RWPE1 (cell line): ENCODE results near the gene FAM83D.
A peak's percentile ranks its signal among the peaks of the same experiment; 100 is the strongest.

Experiments used
- CTCF ChIA-PET: fragments of 350-600 bp; sonication (Branson Sonifier 250); formaldehyde crosslinking; extraction: SDS; loops from one replicate; lab custom pipeline; 2021; lab: Yijun Ruan, JAX
- POLR2A ChIA-PET: fragments of 400-600 bp; formaldehyde crosslinking; extraction: SDS; loops from one replicate; lab custom pipeline; 2020; ENCODE audit warnings: antibody characterized with exemption; ENCODE audit not compliant: low non-redundant PET; lab: Yijun Ruan, JAX
- DNase-seq: peaks from one replicate; pipeline ENCODE4 v3.0.0; 2012; ENCODE audit warnings: low spot score
- H3K27ac ChIP-seq: fragments of 450-650 bp; 2 replicates; pipeline ENCODE4 v1.5.1; 2017
- TF ChIP-seq, protein P1 (sequence below): fragments of 450-650 bp; conservative IDR thresholded peaks from 2 replicates; pipeline ENCODE4 v1.5.1; 2017; ENCODE audit warnings: low read depth, mild to moderate bottlenecking

FAM83D gene

DNA sequence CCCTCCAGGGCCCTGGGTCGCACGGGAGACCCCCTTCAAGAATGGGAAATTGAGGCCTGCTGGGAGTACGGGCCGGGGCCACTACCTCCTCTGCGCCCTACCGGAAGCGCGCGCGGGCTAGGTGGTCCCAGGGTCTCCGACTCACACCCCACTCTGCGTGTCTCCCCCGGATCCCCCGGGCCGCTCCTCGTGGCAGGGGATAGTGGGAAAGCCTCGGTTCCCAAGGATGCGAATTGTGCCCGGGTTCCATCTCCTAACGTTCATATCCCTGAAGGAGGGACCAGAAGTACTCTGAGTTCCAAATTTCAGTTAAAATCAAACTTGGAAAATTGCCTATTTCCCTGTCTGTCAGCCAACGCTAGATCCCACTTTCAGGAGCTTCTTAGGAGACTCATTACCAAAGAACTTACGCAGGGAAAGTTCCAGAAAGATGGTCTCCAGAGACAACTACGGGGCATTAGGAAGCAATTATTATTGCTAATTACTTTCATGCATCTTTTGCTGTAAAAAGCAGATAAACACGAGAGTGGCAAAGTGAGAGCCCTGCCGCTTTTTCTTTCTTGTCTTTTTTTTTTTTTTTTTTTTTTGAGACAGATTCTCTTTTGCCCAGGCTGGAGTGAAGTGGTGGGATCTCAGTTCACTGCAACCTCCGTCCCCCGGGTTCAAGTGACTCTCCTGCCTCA lies 858 bp downstream of the FAM83D start:
- H3K27ac ChIP-seq, result peak overlapping the region; percentile 75

DNA sequence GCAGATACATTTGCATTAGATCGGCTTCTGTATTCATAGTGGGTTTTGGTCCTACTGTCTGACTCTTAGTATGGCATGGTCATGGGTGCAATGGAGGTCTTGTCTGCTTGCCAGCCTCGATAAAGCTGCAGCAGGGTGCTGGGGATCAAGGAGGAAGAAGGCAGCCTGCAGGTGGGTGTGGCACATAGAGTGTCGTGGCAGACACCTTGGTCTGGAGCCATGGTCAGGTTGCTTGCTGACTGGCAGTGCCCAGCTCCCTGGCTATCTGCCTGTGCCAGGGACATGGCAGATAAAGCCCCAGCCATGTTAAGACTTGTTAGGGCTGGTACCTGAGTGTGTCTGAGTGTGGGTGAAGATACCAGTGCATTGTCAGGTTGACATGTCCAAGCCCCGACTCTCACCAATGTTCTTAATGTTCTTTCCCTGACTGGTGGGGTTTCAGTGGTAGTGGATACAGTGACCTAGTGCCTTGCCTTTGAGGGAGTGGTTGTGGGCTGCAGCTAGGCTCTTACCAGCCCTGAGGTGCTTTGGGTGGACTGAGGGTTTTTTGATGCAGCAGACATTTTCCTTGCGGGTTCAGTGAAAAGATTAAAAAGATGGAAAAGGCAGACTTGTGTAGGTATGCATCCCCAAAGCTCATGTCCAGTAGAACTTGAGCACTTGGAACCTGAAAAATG lies 1.8 kb downstream of the FAM83D start:
- ChIA-PET CTCF (interaction anchor here (0.6 to 1.2 kb wide), 2 partner anchors 11 to 122 kb away, joined by 3 to 5 read pairs; no protein-coding TSS in a partner anchor), POLR2A (interaction anchor here (0.9 kb wide), 1 partner anchor 142 kb away, joined by 3 read pairs; no protein-coding TSS in a partner anchor)
- TF ChIP-seq, protein P1, sequence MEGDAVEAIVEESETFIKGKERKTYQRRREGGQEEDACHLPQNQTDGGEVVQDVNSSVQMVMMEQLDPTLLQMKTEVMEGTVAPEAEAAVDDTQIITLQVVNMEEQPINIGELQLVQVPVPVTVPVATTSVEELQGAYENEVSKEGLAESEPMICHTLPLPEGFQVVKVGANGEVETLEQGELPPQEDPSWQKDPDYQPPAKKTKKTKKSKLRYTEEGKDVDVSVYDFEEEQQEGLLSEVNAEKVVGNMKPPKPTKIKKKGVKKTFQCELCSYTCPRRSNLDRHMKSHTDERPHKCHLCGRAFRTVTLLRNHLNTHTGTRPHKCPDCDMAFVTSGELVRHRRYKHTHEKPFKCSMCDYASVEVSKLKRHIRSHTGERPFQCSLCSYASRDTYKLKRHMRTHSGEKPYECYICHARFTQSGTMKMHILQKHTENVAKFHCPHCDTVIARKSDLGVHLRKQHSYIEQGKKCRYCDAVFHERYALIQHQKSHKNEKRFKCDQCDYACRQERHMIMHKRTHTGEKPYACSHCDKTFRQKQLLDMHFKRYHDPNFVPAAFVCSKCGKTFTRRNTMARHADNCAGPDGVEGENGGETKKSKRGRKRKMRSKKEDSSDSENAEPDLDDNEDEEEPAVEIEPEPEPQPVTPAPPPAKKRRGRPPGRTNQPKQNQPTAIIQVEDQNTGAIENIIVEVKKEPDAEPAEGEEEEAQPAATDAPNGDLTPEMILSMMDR, result no peak
- DNase-seq, result peak; percentile 50
- H3K27ac ChIP-seq, result peak overlapping the region; percentile 75

More for the DNA sequence above, 858 bp downstream of the FAM83D start:
- CTCF ChIA-PET, result interaction anchor here (0.6 to 1.3 kb wide), 6 partner anchors 10 to 294 kb away, joined by 3 to 6 read pairs (median 4); partner anchors contain the start of genes DHX35 and SLC32A1
- peak; percentile 48 for DNase-seq
- POLR2A ChIA-PET, result interaction anchor here (1.3 kb wide), 1 partner anchor 35 kb away, joined by 3 read pairs; the partner anchor contains the start of gene DHX35
- TF ChIP-seq, protein P1, result no peak

DNA sequence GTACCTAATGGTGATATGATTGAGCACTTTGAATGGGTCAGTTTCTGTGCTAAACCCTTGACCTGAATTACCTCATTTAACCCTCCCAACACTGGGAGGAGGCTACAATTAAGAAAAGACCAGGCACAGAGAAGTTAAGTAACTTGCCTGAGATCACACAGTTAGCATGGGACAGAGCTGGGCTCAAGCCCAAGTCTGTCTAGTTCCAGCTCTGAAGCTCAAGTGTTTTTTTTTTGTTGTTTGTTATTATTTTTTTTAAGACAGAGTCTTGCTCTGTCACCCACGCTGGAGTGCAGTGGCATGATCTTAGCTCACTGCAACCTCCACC lies 4.0 kb downstream of the FAM83D start:
- ChIA-PET POLR2A (interaction anchor here (0.6 kb wide), 1 partner anchor 43 kb away, joined by 3 read pairs; no protein-coding TSS in a partner anchor), CTCF (interaction anchor here (0.7 to 0.9 kb wide), 7 partner anchors 10 to 331 kb away, joined by 3 to 4 read pairs (median 3); no protein-coding TSS in a partner anchor)
- no peak for DNase-seq
- peak overlapping the region; percentile 16; the same call in 1 of the 2 replicates for H3K27ac ChIP-seq
- TF ChIP-seq, protein P1, result no peak

DNA sequence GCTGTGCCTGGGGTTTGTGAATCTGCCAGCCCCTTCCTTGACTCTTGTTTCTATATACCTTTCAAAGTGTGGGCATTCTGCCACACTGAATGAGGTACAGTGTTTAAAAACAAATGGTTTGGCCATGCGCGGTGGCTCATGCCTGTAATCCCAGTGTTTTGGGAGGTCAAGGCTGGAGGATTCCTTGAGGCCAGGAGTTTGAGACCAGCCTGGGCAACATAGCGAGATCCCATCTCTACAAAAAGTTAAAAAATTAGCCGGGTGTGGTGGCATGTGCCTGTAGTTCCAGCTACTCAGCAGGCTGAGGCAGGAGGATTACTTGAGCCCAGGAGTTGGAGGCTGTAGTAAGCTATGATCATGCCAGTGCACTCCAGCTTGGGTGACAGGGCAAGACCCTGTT lies 5.8 kb downstream of the FAM83D start:
- DNase-seq, result no peak
- CTCF ChIA-PET, result interaction anchor here (1.0 kb wide), 1 partner anchor 72 kb away, joined by 3 read pairs; no protein-coding TSS in a partner anchor
- TF ChIP-seq, protein P1, result no peak
- POLR2A ChIA-PET, result no interaction called here
- H3K27ac ChIP-seq, result peak overlapping the region; percentile 29

DNA sequence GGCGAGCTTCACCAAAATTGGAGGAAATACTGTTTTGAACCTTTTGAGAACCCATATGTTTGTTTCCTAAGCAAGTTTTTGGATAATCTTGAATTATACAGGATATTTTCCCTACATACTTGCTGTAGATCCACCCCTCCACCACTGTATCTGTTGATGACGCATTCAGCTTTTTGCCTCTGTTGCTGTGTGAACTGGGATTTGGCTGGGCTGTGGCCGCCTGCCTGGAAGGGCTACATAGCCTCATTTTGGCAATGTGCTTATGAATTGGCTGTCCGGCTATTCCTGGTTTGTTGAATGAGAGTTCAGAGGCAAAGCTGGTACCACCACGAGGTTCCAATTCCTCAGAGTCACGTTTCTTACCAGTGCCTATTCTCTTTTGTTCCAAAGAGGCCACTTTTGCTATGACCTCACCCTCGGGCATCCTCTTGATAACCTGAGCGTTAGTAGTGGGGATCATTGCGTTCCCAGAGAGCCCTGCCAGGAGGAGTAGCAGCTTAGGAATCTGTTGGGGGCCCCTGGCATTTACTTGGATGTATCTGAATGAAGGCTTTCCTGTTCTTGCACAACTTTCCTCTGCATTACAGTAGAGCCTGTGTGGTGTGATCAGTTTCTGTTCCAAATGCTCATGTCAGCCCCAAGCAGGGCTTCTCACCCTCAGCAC lies 6.4 kb downstream of the FAM83D start:
- TF ChIP-seq, protein P1, result no peak
- CTCF ChIA-PET, result interaction anchor here (0.7 to 1.0 kb wide), 2 partner anchors 71 to 1371 kb away, joined by 3 read pairs; no protein-coding TSS in a partner anchor
- H3K27ac ChIP-seq, result peak overlapping the region; percentile 29
- peak; percentile 42 for DNase-seq
- POLR2A ChIA-PET, result no interaction called here

DNA sequence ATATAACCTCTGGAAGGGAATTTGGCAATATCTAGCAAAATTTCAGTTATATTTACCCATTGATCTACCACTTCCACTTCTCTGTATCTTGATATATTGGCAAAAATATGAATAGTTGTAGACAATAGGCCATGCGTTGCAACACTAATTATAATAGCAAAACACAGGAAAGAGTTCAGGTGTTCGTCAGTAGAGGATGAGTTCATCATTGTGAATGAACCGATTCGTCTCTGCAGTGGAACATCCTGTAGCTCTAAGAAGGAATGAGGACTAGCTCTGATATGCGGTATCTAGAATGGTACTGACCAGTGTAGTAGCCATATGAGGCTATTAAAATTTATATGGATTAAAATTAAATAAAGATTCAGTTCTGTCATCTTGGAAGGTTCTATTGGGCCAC lies 8.3 kb downstream of the FAM83D start:
- DNase-seq, result no peak
- H3K27ac ChIP-seq, result no peak overlapping the region
- TF ChIP-seq, protein P1, result no peak
- POLR2A ChIA-PET, result no interaction called here
- CTCF ChIA-PET, result no interaction called here
